HG02623 (cell line): ENCODE results near the gene ZGLP1.

ENCODE experiments used
- ATAC-seq: cut with Tn5 transposase; IDR thresholded peaks from one replicate; pipeline ENCODE4 v1.9.1; 2021; ENCODE audit warnings: moderate library complexity; ENCODE audit not compliant: unreplicated experiment

The ZGLP1 gene

DNA sequence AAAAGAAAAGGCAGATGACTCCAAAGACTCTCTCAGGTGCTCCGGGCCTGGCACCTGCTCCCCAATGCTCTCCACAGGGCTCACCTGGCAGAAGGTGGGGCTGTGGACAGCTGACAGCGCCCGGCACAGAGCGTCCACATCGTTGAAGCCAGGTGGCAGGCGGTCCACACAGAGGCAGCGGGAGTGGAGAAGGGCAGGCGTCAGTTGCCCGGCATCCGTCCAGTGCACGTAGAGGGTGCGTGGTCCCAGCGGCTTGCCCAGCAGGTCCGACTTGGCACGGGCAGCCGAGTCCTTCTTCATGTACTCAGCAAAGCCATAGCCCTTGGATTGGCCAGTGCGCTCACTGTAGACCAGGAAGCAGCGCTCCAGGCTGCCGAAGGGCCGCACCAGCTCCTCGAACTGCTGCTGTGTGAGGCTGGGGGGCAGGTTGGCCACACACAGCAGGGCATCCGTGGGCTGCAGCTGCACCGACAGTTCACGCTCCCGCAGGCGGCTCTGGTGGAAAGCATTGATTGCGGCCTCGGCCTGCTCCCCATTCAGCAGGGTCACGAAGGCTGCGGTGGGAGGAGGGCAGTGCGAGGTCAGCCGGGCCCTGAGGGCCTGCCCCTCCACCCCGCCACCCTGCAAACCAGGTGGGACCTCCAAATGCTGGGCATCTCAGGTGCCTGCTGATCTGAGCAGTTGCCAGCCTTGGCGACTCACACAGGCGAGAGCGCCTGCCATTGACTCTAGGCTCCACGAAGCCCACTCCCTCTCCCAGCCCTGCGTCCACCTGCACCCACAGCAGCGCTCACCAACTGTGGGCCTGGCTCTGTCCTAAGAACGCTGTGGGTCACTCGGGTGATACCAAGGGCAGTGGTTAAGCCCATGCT lies 19.2 kb upstream of the ZGLP1 start:
- ATAC-seq: no peak

- ATAC-seq: no peak
These were observed 18.2 kb upstream of the ZGLP1 start for GRCh38 chr19:10327793-10328192.

- ATAC-seq: no peak
These were observed 16.1 kb upstream of the ZGLP1 start for GRCh38 chr19:10325732-10326131.

DNA sequence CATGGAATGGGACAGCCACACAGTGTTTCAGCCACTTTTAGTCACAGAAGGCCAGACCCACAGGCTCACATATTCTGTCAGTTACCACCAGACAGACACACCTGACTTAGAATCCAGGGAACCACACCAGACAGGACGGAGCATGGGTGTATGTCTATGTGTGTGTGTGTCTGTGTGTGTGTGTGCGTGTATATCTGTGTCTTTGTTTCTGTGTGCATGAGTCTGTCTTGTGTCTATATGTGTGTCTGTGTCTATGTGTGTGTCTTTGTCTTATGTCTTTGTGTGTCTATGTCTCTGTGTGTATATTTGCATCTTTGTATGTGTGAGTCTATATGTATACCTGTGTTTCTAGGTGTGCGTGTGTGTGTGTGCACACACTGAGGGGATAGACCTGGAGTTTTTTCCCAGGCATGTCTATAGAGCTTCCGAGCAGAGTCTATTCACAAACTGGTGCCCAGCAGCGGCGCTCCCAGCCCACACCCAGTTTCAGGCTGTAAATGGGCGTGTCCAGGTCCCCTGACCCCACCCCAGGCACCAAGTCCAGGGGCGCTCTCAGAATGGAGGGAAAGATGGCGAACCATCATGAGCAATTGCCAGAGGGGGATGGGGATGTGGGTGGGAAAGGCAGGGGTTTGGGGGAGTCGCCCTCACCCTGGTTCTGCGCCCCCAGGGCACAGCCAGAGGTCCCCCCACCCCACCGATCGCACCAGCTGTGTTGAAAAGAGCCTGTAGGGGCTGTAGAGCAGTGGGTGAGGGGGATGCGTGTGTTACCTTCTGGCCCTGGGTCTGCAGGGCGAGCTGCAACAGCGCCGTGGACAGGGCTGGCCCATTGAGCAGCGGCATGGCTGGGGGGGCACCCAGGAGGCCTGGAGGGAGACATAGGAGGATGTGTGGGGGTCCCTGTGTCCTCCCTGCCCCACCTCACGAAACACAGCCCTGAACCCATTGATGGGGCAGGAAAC lies 12.5 kb upstream of the ZGLP1 start:
- no peak for ATAC-seq

DNA sequence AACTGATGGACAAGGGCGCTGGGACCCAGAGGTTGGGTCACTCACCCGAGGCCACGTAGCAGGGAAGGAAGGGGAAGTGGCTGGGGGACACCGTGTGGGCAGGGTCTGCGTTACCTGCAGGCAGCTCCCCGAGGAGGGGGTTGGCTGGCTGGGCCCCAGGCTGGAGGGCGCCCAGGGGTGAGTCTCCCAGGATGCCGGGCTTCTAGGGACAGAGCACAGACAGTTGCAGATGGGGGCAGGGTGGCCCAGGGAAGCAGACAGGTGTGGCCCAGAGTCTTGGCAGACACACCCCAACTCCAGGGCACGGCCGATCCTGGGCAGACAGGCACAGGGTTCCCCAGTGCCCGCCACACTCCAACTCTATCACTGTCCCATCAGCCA lies 11.8 kb upstream of the ZGLP1 start:
- ATAC-seq: no peak

DNA sequence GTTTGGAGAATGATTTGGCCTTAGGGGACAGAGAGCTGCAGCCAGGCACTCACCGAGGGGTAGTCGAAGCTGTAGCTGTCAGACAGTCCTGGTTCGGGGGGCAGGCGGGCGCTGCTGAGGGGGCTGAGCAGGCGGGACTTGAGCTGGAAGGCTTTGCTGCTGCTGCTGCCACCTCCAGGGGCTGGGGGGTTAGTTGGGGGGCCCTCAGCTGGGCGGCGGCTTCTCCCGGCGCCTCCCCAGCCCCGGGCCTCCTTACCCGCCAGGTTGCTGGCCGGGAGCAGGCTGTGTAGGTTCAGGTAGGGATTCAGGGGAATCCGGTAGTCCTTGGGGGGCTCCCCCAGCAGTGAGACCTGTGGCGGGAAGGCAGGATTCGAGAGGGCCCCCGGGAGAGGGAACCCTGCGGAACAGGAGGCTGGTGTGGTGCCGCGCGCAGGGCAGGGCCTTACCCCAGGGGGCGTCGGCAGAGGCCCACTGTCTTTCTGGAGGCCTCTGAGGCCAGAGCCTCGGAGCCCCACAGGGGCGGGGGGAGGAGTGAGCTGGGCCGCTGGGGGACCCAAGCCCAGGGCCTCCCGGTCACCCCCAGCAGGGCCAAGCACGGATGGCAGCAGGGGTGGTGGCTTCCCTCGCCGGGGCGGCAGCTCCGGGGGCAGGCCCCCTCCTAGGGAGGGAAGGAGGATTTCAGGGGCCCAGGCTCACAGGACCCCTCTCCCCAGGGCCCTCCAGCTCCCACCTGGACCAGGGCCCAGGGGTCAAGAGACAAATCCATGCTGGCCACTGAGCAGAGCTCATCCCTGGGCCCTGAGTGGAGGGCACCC lies 11.2 kb upstream of the ZGLP1 start:
- ATAC-seq: no peak

DNA sequence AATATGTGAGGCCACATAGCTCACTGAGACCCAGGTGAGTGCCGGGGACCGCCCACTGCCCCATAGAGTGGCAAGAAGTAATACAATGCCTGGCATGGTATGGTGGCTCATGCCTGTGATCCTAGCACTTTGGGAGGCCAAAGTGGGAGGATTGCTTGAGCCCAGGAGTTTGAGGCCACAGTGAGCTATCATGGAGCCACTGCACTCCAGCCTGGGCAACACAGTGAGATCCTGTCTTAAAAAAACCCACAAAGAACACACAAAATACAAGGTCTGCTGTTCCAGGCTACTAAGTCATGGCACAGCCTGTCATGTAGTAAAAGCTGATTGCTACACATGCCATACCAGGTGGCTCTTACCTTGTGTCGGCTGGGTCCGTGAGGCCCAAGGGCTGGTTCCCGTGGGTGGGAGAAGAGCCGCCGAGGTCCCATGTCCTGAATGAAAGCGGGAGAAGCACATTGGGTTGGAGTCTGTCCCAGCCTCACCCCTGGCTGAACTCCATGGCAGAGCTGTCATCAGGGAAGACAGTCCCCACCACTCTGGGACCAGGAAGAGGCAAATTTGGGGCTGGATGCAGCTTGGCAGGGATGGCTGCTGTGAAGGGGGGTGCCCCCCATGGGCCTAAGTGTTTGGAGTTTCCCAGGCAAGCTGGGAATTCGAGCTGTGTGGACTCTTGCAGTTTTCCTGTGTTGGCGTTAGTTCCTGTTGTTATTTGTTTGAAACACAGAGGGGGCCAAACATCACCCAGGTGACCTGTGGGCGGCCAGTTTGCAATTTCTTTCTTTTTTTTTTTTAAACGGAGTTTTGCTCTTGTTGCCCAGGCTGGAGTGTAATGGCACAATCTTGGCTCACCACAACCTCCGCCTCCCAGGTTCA lies 9.4 kb upstream of the ZGLP1 start:
- no peak for ATAC-seq

DNA sequence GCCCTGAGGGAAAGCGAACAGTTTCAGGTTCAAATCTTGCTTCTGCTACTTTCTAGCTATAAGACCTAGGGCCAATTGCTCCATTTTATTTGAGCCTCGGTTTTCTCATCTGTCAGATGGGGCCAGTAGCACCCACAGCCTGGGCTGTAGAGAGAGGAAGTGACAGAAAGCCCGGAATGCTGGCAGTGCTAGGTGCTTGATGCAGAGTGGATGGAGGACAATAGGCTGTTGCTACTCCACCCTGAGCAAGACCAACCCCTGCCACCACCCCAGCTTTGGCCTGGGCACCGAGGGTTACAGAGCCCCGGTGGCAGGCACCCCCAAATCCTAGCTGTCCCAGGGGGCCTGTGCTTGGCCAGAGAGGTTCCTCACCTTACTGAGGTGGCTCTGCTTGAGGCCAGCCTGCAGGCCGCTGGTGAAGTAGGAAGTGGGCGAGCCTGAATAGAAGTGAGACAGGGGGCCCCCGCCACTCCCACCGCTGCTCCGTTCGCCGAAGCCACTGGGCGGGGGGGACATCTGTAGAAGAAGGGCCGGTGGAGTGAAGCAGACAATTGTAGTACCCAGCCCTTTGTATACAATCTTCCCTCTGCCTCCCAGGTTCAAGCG lies 8.3 kb upstream of the ZGLP1 start:
- ATAC-seq: no peak

DNA sequence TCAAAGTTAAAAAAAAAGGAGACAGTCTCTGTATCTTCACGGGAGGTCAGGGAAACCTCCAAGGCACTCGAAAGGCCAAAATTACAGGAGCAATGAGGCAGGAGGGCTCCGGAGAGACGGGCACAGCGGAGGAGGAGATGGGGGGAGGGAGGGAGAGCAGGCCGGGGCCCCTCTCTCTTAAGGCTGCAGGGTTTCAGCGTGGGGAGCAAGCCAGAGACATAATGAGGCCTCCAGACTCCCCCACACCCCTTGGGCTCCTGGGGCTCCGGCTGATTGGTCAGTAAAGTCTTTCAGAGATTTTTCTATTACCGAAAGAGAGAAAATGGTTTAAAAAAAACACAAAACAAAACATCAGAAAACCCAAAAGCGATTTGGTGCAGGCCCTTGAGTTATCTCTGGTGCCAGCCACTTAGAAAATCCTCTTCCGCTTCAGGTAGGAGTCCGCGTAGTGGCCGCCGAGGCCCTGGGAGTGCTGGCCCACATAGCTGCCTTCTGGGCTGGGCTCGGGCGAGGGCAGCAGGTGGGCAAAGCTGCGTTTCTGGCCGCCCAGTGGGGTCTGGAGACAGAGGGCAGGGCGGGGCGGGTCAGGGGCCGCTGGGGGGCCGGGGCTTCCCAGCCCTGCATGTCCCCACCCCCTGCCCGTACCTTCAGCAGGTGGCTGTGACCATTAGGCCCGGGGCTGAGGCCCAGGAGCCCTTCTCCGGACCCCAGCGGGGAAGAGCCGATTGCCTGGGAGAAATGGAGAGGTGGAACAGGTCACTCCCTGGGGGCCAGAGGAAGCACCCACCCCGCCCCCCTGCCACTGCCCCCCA lies 7.6 kb upstream of the ZGLP1 start:
- no peak for ATAC-seq

- no peak for ATAC-seq
These were observed 6.8 kb upstream of the ZGLP1 start for GRCh38 chr19:10316229-10317044.

- ATAC-seq: peak; percentile 55
These were observed 6.0 kb upstream of the ZGLP1 start, which contains the start of gene FDX2 for GRCh38 chr19:10315335-10316214. TSS of gene FDX2 (minus strand) at chr19:10316015. CDS start at chr19:10315996, 19 bp downstream.

GRCh38 chr19:10306327-10306726 lies 3.3 kb downstream of the ZGLP1 start:
- ATAC-seq: no peak

- ATAC-seq: no peak
These were observed 4.3 kb downstream of the ZGLP1 start for GRCh38 chr19:10305139-10305806.

DNA sequence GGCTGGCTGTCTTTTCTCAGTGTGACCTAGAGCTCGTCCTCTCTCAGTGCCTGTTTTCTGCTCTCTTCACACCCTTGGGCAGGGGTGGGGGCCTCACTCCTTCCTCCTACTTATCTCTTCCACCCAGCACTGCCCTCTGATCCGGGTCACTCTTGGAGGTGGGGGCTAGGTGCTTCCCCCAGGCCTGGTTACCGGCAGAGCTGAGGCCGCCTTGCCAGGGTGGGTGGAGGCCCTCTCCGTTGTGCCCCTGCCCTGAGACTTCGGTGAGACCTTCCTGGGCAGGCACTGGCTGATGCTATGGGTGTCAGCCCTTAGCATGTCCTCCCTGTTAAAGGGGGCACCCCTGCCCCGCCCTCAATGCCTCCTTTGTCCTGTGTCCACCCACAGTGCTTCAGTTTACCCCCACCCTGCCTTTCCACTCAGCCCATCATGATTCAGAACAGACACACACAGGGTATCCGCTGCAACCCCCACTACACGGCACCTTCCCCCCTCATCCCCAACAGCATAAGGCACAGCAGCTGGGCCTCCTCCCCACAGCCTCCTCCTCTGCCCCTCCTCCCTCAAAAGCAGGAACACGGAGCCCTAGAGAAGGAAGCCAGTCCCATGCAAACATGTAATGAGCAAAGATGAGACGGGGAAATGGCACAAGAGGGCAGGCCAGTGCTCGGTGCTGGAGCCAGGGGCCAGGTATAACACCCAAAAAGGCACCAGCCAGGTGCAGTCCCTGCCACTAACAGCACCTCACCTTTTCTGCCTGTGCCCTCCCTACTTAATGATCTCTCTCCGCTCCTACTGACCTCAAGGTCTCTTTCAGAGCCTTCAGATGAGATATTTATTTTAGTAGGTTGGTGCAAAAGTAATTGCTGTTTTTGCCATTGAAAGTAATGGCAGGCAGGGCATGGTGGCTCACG lies 9.8 kb downstream of the ZGLP1 start:
- no peak for ATAC-seq

- no peak for ATAC-seq
These were observed 13.6 kb downstream of the ZGLP1 start for GRCh38 chr19:10295847-10296591.
